GM21447 (cell line): ENCODE data around the gene SPA17.

Experiments used
- ATAC-seq: cut with Tn5 transposase; IDR thresholded peaks from one replicate; pipeline ENCODE4 v1.9.1; 2021; ENCODE audit not compliant: unreplicated experiment

SPA17 gene

GRCh38 chr11:124673333-124674167 lies at the start of gene SPA17, which contains the start of gene SIAE:
Gene SPA17 (plus strand): TSS chr11:124673904. CDS start chr11:124675265, 1,361 bp downstream.
Gene SIAE (minus strand): TSS chr11:124673739. CDS start chr11:124673708, 31 bp downstream.
- ATAC-seq, result peak; percentile 89

DNA sequence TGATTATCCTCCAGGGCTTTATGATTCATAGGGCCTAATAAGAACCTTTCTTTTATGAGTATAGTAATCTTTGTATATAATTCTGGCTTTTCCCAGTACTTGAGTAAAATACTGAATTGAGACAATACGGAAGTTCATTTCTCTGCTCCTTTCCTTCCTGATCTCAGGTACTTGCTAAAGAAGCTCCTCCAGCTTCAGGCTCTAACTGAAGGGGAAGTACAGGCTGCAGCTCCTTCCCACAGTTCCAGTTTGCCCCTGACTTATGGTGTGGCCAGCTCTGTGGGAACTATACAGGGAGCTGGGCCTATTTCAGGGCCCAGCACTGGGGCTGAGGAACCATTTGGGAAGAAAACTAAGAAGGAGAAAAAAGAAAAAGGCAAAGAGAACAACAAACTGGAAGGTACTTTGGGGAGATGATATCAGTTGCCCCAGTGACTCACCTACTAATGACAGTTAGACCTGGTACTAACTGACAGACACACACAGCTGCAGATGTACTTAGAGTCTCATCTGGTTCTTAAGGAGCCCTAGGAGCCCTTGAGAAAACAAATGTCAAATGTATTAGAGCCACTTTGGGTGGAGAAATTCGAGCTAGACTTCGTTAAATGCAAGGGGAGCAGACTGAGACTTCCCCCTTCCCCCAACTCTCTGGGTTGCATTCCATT lies 48.1 kb upstream of the SPA17 start:
- ATAC-seq, result no peak

DNA sequence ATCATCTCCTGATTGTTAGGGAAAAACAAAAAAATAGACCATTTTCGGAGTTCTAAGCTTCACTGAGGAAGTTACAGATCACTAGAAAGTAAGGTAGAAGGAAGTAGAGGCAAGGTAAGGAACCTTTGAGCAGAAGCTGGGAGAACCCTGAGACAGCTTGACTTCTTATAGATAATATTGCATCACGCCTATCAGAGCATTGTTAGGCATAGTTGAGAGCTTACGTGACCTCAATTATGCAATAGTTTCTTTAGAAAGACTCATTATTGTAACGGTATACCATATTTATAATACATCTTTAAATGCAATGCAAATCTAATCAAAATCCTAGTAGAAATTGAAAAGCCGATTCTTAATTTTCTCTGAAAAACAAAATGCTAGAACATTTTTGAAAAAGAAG lies 46.2 kb upstream of the SPA17 start:
- no peak for ATAC-seq

DNA sequence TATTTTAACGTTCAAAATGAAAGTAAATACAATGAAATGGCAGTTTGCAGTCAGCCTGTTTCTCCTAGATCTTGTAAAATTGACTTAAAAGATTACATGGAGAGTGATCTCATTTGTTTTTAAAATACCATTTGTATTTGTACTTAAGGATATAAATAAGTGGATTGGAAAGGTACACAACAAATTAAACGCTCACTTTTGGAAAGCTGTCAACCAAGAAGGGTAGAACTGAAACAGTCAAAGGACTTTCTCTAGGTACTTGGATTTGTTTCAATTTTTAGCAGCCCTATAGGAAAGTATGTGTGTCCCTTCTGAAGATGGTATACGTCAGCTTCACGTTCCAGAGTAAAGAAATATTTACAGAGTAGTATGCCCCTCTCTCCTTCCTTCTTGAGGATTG lies 43.7 kb upstream of the SPA17 start:
- no peak for ATAC-seq

GRCh38 chr11:124633355-124633754 lies 40.3 kb upstream of the SPA17 start:
- ATAC-seq, result no peak

- ATAC-seq, result no peak
These were observed 37.8 kb upstream of the SPA17 start for GRCh38 chr11:124635932-124636331.

DNA sequence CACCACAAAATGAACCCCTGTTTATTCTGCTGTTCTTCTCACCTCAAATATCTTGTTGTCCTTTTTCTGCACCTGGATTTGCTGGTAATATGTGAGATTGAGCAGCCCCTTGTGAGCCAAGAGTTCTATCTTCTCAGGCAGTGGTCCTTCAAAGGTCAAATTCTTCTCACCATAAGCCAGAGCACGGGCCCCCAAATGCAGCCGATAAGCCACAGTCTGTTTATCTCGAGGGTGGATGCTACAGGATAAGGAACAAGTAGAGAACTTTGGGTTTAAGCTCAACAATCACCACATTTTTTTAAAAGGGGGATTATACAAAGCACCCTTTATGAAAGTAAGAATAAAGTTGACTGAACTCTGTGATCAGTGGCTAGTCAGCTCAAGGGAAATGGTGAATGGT lies 35.2 kb upstream of the SPA17 start:
- ATAC-seq, result no peak

- ATAC-seq, result no peak
These were observed 34.5 kb upstream of the SPA17 start for GRCh38 chr11:124639186-124639585.

DNA sequence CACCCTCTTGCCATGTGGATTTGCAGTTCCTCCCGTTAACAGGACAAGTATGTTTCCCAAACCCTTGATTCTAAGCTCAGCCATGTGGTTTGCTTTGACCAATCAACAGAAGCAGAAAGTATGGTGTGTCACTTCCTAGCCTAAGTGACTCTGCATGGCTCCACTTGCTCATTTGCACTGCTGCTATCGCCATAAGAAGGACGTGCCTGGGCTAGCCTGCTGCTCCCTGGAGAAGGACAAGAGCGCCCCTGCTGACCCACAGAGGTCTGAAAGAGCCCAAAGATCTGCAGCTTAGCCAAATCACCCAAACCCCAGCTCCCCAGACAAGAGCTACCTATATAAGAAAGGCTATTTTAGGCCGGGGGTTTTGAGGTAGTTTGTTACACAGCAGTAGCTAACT lies 33.0 kb upstream of the SPA17 start:
- no peak for ATAC-seq

GRCh38 chr11:124642628-124643027 lies 31.1 kb upstream of the SPA17 start:
- no peak for ATAC-seq

DNA sequence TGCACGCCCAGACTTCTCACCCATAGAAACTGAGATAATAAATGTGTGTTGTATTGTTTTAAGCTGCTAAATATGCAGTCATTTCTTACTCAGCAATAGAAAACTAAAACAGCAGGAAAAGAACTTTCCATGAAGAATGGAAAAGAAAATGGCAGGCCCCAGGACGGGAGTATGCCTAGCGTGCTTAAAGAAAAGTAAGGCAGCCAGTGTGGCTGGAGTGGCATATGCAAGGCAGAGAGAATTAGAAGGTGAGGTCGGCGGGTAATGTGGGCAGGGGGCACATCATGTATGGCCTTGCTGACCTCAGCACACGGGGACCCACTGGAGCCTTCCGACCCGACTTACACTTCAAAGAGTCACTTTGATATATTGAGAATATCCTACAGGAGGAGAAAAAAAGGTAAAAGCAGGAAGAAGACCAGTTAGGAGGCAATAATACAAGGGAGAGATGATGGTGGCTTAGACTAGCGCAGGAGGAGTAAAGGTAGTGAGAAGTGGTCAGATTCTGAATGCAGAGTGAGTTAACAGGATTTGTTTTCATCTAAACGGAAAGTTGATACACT lies 30.6 kb upstream of the SPA17 start:
- no peak for ATAC-seq

DNA sequence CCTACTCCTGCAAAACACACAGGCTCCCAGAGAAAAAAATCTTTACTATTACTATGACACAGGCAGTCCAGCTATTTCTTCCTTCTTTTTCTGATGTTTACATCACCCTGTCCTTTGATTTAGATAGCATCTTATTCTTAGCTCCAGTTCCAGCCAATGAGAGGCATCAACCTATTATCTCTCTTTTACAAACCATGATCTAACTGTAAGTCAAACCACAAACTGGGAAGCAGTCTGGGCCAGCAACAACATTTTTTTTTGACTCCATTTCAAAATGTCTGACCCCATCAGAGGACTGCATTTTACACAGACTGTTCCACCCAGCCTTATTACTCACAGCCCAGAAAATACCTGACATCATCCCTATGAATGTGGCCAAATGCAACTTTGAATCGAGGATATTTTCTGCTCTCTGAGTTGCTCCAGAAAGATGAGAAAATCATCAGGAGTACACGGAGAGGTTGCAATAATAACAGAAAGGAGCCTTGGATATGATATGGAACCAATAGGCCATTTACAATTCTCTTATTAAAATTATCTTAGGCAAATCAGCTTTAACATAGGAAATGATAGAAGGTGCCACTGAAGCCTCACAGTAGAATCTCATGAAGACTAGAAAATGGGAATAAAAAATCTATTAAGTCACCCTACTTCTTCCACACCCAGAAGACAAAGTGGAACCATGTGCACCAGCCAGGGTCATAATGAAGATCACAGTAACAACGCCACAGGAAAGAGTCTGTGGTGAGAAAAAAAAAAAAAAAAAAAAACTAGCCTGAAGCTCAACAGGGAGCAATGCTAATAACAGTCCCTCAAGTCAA lies 29.9 kb upstream of the SPA17 start:
- no peak for ATAC-seq

GRCh38 chr11:124644426-124645280 lies 29.1 kb upstream of the SPA17 start:
- peak; percentile 69 for ATAC-seq

GRCh38 chr11:124646148-124646547 lies 27.6 kb upstream of the SPA17 start:
- ATAC-seq, result no peak

GRCh38 chr11:124648610-124649009 lies 25.1 kb upstream of the SPA17 start:
- ATAC-seq, result no peak

- ATAC-seq, result no peak
These were observed 16.7 kb upstream of the SPA17 start for GRCh38 chr11:124656774-124657630.

- no peak for ATAC-seq
These were observed 15.8 kb upstream of the SPA17 start for GRCh38 chr11:124657904-124658303.

GRCh38 chr11:124658501-124658900 lies 15.2 kb upstream of the SPA17 start:
- ATAC-seq, result no peak

DNA sequence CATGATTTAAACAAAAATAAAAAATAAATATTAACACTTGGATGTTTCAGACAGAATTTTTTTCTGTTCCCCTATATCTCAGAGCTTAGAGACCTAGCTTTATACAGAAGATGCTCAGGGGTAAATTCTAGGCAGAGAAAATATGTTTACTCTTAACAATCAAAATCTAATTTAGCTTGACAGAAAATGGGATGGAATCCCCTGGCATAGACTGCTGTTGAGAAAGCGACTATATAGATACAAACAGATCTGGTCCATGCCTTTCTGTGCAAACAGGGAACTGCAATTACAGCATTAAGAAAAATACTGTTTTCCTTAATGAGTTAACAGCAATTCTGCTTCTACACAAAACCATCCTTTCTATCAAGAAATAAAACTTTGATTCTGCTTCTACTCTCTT lies 14.7 kb upstream of the SPA17 start:
- no peak for ATAC-seq
